Measurements from ENCODE around the gene CSPG4. TPM values are rescaled to one million over a fixed set of nuclear protein-coding genes. Genes with fewer than 3 reads are reported as not detected.
"Not testable (repeated sequence)": the region's sequence is repeated elsewhere in the genome, so short reads cannot be mapped to it uniquely, and the experiment has no call there.

CSPG4 gene
- total RNA-seq, 3 donors from 2014 or later: 6.3 to 42.9 (median 17.0) TPM

GRCh38 chr15:75639191-75639708 lies 73.4 kb downstream of the CSPG4 start:
- H3K27me3 ChIP-seq: no peaks in the 10 kb centered on the region
- peaks cover 0 to 13% of the 10 kb centered on the region in 2 donors for H3K4me1 ChIP-seq
- peak overlapping the region; percentile 87 to 94 for H3K27ac ChIP-seq
- intact Hi-C loops (cut with DNase I; ENCODE audit: low total_unique reads): no loop called here
- DNase-seq (ENCODE audit: low spot score in 2 of 2): no peak
- peak overlapping the region; percentile 83 to 96 (median 83) for H3K4me3 ChIP-seq
- H3K36me3 ChIP-seq: no peaks in the 10 kb centered on the region
- TF ChIP-seq POLR2A (IDR thresholded peaks at IDR 0.05): no peak
- TF ChIP-seq, protein P1, sequence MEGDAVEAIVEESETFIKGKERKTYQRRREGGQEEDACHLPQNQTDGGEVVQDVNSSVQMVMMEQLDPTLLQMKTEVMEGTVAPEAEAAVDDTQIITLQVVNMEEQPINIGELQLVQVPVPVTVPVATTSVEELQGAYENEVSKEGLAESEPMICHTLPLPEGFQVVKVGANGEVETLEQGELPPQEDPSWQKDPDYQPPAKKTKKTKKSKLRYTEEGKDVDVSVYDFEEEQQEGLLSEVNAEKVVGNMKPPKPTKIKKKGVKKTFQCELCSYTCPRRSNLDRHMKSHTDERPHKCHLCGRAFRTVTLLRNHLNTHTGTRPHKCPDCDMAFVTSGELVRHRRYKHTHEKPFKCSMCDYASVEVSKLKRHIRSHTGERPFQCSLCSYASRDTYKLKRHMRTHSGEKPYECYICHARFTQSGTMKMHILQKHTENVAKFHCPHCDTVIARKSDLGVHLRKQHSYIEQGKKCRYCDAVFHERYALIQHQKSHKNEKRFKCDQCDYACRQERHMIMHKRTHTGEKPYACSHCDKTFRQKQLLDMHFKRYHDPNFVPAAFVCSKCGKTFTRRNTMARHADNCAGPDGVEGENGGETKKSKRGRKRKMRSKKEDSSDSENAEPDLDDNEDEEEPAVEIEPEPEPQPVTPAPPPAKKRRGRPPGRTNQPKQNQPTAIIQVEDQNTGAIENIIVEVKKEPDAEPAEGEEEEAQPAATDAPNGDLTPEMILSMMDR (IDR thresholded peaks at IDR 0.05): no peak
- TF ChIP-seq POLR2AphosphoS5 (IDR thresholded peaks at IDR 0.05): no peak
- H3K9me3 ChIP-seq: no peaks in the 10 kb centered on the region

- H3K36me3 ChIP-seq: no peaks in the 10 kb centered on the region
- TF ChIP-seq POLR2AphosphoS5 (IDR thresholded peaks at IDR 0.05): no peak
- TF ChIP-seq POLR2A (IDR thresholded peaks at IDR 0.05): no peak
- TF ChIP-seq, protein P1 (IDR thresholded peaks at IDR 0.05): no peak
- no peaks in the 10 kb centered on the region for H3K27me3 ChIP-seq
- DNase-seq (ENCODE audit: low spot score in 2 of 2): no peak
- peaks cover 0 to 13% of the 10 kb centered on the region in 2 donors for H3K4me1 ChIP-seq
- intact Hi-C loops (cut with DNase I; ENCODE audit: low total_unique reads): no loop called here
- no peaks in the 10 kb centered on the region for H3K9me3 ChIP-seq
- peak overlapping the region; percentile 87 to 94 for H3K27ac ChIP-seq
- peak overlapping the region in 2 of 3 donors; percentile 83 to 96 for H3K4me3 ChIP-seq
Measured at GRCh38 chr15:75637245-75638009, 75.2 kb downstream of the CSPG4 start.

DNA sequence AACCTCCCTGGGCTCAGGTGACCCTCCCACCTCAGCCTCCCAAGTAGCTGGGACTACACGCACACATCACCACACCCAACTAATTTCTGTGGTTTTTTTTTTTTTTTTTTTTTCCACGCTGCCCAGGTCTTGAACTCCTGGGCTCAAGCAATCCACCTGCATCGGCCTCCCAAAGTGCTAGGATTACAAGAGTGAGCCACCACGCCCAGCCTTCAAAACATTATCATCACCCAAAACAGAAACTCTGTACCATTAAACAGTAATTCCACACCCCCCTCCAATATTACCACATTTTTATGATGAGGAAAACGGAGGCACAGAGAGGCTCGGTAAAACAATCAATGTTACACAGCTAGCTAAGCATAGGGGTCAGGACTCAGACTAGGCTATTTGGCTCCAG lies 76.6 kb downstream of the CSPG4 start:
- Histone ChIP-seq H3K36me3 (no peaks in the 10 kb centered on the region), H3K9me3 (no peaks in the 10 kb centered on the region)
- intact Hi-C loops (cut with DNase I; ENCODE audit: low total_unique reads): no loop called here

GRCh38 chr15:75633922-75634321 lies 78.7 kb downstream of the CSPG4 start:
- H3K9me3 ChIP-seq; H3K27ac ChIP-seq; intact Hi-C loops (cut with DNase I; ENCODE audit: low total_unique reads); H3K27me3 ChIP-seq; H3K4me3 ChIP-seq; H3K36me3 ChIP-seq; DNase-seq (ENCODE audit: low spot score in 2 of 2): not testable (repeated sequence)
- peaks cover 0 to 13% of the 10 kb centered on the region in 2 donors for H3K4me1 ChIP-seq

More for the DNA sequence above, 76.6 kb downstream of the CSPG4 start:
- no peak for TF ChIP-seq POLR2A (IDR thresholded peaks at IDR 0.05)
- TF ChIP-seq, protein P1 (IDR thresholded peaks at IDR 0.05): no peak
- TF ChIP-seq POLR2AphosphoS5 (IDR thresholded peaks at IDR 0.05): no peak
- H3K27me3 ChIP-seq: no peaks in the 10 kb centered on the region
- no peak overlapping the region for H3K4me3 ChIP-seq
- no peak overlapping the region for H3K27ac ChIP-seq
- peaks cover 0 to 13% of the 10 kb centered on the region in 2 donors for H3K4me1 ChIP-seq
- DNase-seq (ENCODE audit: low spot score in 2 of 2): no peak

DNA sequence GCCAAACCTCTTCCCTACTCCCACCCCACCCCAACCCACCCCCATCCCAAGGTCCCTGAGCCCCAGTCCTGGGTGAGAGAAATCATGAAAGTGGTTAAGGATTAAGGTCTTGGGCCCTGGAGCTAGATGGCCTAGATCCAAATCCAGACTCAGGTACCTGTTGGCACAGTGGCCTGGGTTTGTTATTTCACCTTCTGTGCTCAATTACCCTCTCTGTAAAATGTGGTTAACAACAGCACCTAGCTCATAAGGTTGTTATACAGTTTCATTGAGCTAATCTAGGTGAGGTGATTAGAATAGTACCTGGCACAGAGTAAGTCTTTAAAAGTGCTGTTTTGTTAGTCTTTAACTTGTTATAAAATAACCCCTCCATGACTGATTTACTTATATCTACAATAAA lies 80.7 kb downstream of the CSPG4 start:
- Histone ChIP-seq H3K9me3 (no peaks in the 10 kb centered on the region), H3K36me3 (no peaks in the 10 kb centered on the region), H3K27me3 (no peaks in the 10 kb centered on the region), H3K4me1 (no peaks in the 10 kb centered on the region), H3K27ac (no peak overlapping the region), H3K4me3 (no peak overlapping the region)
- TF ChIP-seq POLR2A (IDR thresholded peaks at IDR 0.05): no peak
- TF ChIP-seq POLR2AphosphoS5 (IDR thresholded peaks at IDR 0.05): no peak
- TF ChIP-seq, protein P1 (IDR thresholded peaks at IDR 0.05): no peak
- DNase-seq (ENCODE audit: low spot score in 2 of 2): no peak
- intact Hi-C loops (cut with DNase I; ENCODE audit: low total_unique reads): no loop called here

Measured in breast epithelium (tissue), 4 donors.